ENCODE measurements around the gene ZBED2. TPM values are rescaled to one million over a fixed set of nuclear protein-coding genes. Genes with fewer than 3 reads are reported as not detected.

Gene ZBED2
- total RNA-seq, 1 experiment from 2014 or later: 0.10 TPM

- CTCF ChIA-PET: no interaction called here
- no TSS peak for BruUV-seq (replicated peaks)
- Histone ChIP-seq H3K4me1 (ENCODE audit: control insufficient read depth, insufficient read depth, low read length) (no peaks in the 10 kb centered on the region), H3K9me3 (ENCODE audit: control insufficient read depth, insufficient read depth, low read depth, low read length) (no peaks in the 10 kb centered on the region), H3K27me3 (ENCODE audit: control insufficient read depth, insufficient read depth, low read length) (no peaks in the 10 kb centered on the region), H3K36me3 (ENCODE audit: control insufficient read depth, insufficient read depth, low read length) (no peaks in the 10 kb centered on the region), H3K4me3 (ENCODE audit: low read depth in 2 of 2, low read length in 2 of 2) (no peak overlapping the region), H3K27ac (ENCODE audit: low read length) (no peak overlapping the region)
- POLR2A ChIA-PET: no interaction called here
- intact Hi-C loops (cut with micrococcal nuclease; ENCODE audit: unreplicated experiment) (no loop called here), in situ Hi-C loops (cut with HindIII; ENCODE audit: low pct_unique_long_range_greater_than_20kb, low sequenced_read_pairs) (no loop called here)
- TF ChIP-seq CTCF (IDR thresholded peaks at IDR 0.05): no peak
- no peak for TF ChIP-seq TCF7L2 (IDR thresholded peaks at IDR 0.05; ENCODE audit: low read depth, low read length)
- TF ChIP-seq POLR2AphosphoS5 (IDR thresholded peaks at IDR 0.05; ENCODE audit: low read depth, low read length): no peak
- no peak for TF ChIP-seq SIN3A (IDR thresholded peaks at IDR 0.05; ENCODE audit: borderline replicate concordance, insufficient read depth, low read depth, low read length)
- TF ChIP-seq REST (IDR thresholded peaks at IDR 0.05; ENCODE audit: insufficient read depth in 1 of 2, low read depth in 2 of 2, low read length in 1 of 2): no peak
- ATAC-seq (no peak), DNase-seq (ENCODE audit: low read depth, low spot score) (no peak)
Observed at GRCh38 chr3:111589303-111590142, 5.6 kb downstream of the ZBED2 start.

GRCh38 chr3:111588527-111588926 lies 6.6 kb downstream of the ZBED2 start:
- in situ Hi-C loops (cut with HindIII; ENCODE audit: low pct_unique_long_range_greater_than_20kb, low sequenced_read_pairs): no loop called here
- no peak for ATAC-seq

More at GRCh38 chr3:111588527-111588926, 6.6 kb downstream of the ZBED2 start:
- TF ChIP-seq POLR2AphosphoS5 (IDR thresholded peaks at IDR 0.05; ENCODE audit: low read depth, low read length) (no peak), TCF7L2 (IDR thresholded peaks at IDR 0.05; ENCODE audit: low read depth, low read length) (no peak), SIN3A (IDR thresholded peaks at IDR 0.05; ENCODE audit: borderline replicate concordance, insufficient read depth, low read depth, low read length) (no peak), REST (IDR thresholded peaks at IDR 0.05; ENCODE audit: insufficient read depth in 1 of 2, low read depth in 2 of 2, low read length in 1 of 2) (no peak), CTCF (IDR thresholded peaks at IDR 0.05) (no peak)
- ChIA-PET POLR2A (no interaction called here), CTCF (no interaction called here)
- H3K9me3 ChIP-seq (ENCODE audit: control insufficient read depth, insufficient read depth, low read depth, low read length): no peaks in the 10 kb centered on the region
- H3K4me3 ChIP-seq (ENCODE audit: low read depth in 2 of 2, low read length in 2 of 2): no peak overlapping the region
- no peaks in the 10 kb centered on the region for H3K4me1 ChIP-seq (ENCODE audit: control insufficient read depth, insufficient read depth, low read length)
- intact Hi-C loops (cut with micrococcal nuclease; ENCODE audit: unreplicated experiment): no loop called here
- H3K36me3 ChIP-seq (ENCODE audit: control insufficient read depth, insufficient read depth, low read length): no peaks in the 10 kb centered on the region
- DNase-seq (ENCODE audit: low read depth, low spot score): no peak
- H3K27ac ChIP-seq (ENCODE audit: low read length): no peak overlapping the region
- H3K27me3 ChIP-seq (ENCODE audit: control insufficient read depth, insufficient read depth, low read length): no peaks in the 10 kb centered on the region
- BruUV-seq (replicated peaks): no TSS peak

Measured in Panc1 (cell line).